ENCODE measurements around the gene PRSS35. TPM values are rescaled to one million over a fixed set of nuclear protein-coding genes. Genes with fewer than 3 reads are reported as not detected.

The PRSS35 gene
- polyA plus RNA-seq, 1 of the 3 experiments (the other 2 are of a cell fraction), result 0.36 TPM

- ChIA-PET POLR2A (no interaction called here), CTCF (interaction anchor here (0.8 to 1.0 kb wide), 2 partner anchors 25 to 55 kb away, joined by 3 read pairs; no protein-coding TSS in a partner anchor)
- H3K9me2 ChIP-seq, result no peaks in the 10 kb centered on the region
- H3K36me3 ChIP-seq (replicated peaks in 1 of 2; ENCODE audit: control insufficient read depth in 1 of 2, insufficient read depth in 2 of 2, low read length in 1 of 2), result no peaks in the 10 kb centered on the region
- no peak overlapping the region for H3K27ac ChIP-seq (ENCODE audit: low read depth in 2 of 2, low read length in 1 of 2)
- H3F3A ChIP-seq (replicated peaks; ENCODE audit: insufficient read depth), result no peaks in the 10 kb centered on the region
- TF ChIP-seq FOXJ3 (CRISPR knock-in tag; IDR thresholded peaks at IDR 0.05) (no peak), GATA2 (CRISPR knock-in tag; IDR thresholded peaks at IDR 0.05) (peak; percentile 80), TAF1 (IDR thresholded peaks at IDR 0.05; ENCODE audit: borderline replicate concordance, low read depth, low read length) (no peak), MXI1 (IDR thresholded peaks at IDR 0.05; ENCODE audit: low read depth, low read length) (no peak), EP300 (IDR thresholded peaks at IDR 0.05; ENCODE audit: borderline replicate concordance in 1 of 2, low read depth in 1 of 2, low read length in 1 of 2) (peak in 1 of 2 experiments; percentile 65; a peak in 2 of 4 replicates), NFIC (IDR thresholded peaks at IDR 0.05; ENCODE audit: borderline replicate concordance) (no peak), JUND (IDR thresholded peaks at IDR 0.05) (no peak)
- no peak overlapping the region for H2AFZ ChIP-seq (ENCODE audit: low read depth)
- no peaks in the 10 kb centered on the region; a peak in 1 of 4 replicates for H3K4me1 ChIP-seq (ENCODE audit: control insufficient read depth in 1 of 2, insufficient read depth in 2 of 2, low read depth in 1 of 2, low read length in 1 of 2)
- H3K9ac ChIP-seq, result no peak overlapping the region
- no peak overlapping the region for H3K4me3 ChIP-seq (ENCODE audit: low read depth in 2 of 2, low read length in 1 of 2)
- H3K4me2 ChIP-seq, result no peak overlapping the region
- H3K9me3 ChIP-seq, result no peaks in the 10 kb centered on the region
- no peaks in the 10 kb centered on the region for H3K79me2 ChIP-seq (ENCODE audit: insufficient read depth)
- 9% methylated on average over 4 of the region's 4 CpGs for WGBS (ENCODE audit: low lambda C conversion rate)
- H3K27me3 ChIP-seq (ENCODE audit: insufficient read depth), result no peaks in the 10 kb centered on the region; the same call in 1 of the 2 replicates
- no peaks in the 10 kb centered on the region for H4K20me1 ChIP-seq (ENCODE audit: insufficient read depth)
- DNase-seq, result peak; percentile 21
These were observed 27.3 kb downstream of the PRSS35 start for GRCh38 chr6:83539678-83540077.

- no peak for DNase-seq
- Histone ChIP-seq H3K4me1 (ENCODE audit: control insufficient read depth in 1 of 2, insufficient read depth in 2 of 2, low read depth in 1 of 2, low read length in 1 of 2) (no peaks in the 10 kb centered on the region), H3K9me2 (no peaks in the 10 kb centered on the region), H3K9me3 (no peaks in the 10 kb centered on the region), H3K79me2 (ENCODE audit: insufficient read depth) (no peaks in the 10 kb centered on the region), H3K4me2 (no peak overlapping the region), H3F3A (replicated peaks; ENCODE audit: insufficient read depth) (no peaks in the 10 kb centered on the region), H3K9ac (no peak overlapping the region), H3K4me3 (ENCODE audit: low read depth in 2 of 2, low read length in 1 of 2) (no peak overlapping the region), H3K27ac (ENCODE audit: low read depth in 2 of 2, low read length in 1 of 2) (no peak overlapping the region), H3K27me3 (ENCODE audit: insufficient read depth) (no peaks in the 10 kb centered on the region), H4K20me1 (ENCODE audit: insufficient read depth) (no peaks in the 10 kb centered on the region), H3K36me3 (replicated peaks in 1 of 2; ENCODE audit: control insufficient read depth in 1 of 2, insufficient read depth in 2 of 2, low read length in 1 of 2) (no peaks in the 10 kb centered on the region), H2AFZ (ENCODE audit: low read depth) (no peak overlapping the region)
- ChIA-PET CTCF (no interaction called here), POLR2A (no interaction called here)
- WGBS (ENCODE audit: low lambda C conversion rate), result 68% methylated on average over 4 of the region's 5 CpGs
- TF ChIP-seq EP300 (IDR thresholded peaks at IDR 0.05; ENCODE audit: borderline replicate concordance in 1 of 2, low read depth in 1 of 2, low read length in 1 of 2) (no peak), NRF1 (IDR thresholded peaks at IDR 0.05; ENCODE audit: low read depth, low read length) (no peak), FOXJ3 (CRISPR knock-in tag; IDR thresholded peaks at IDR 0.05) (no peak), USF2 (IDR thresholded peaks at IDR 0.05; ENCODE audit: borderline replicate concordance, low read depth, low read length) (no peak), GABPA (IDR thresholded peaks at IDR 0.05; ENCODE audit: low read depth) (no peak), PBX3 (IDR thresholded peaks at IDR 0.05) (no peak), RXRA (IDR thresholded peaks at IDR 0.05; ENCODE audit: borderline replicate concordance, low read depth) (no peak), TEAD4 (IDR thresholded peaks at IDR 0.05; ENCODE audit: borderline replicate concordance, insufficient read depth) (no peak), IRF3 (IDR thresholded peaks at IDR 0.05; ENCODE audit: low read depth, low read length) (no peak), TCF12 (IDR thresholded peaks at IDR 0.05) (no peak), USF1 (IDR thresholded peaks at IDR 0.05; ENCODE audit: borderline replicate concordance, low read depth) (no peak), MAX (IDR thresholded peaks at IDR 0.05; ENCODE audit: low read depth) (no peak), YY1 (IDR thresholded peaks at IDR 0.05; ENCODE audit: low read depth) (no peak), FOSL2 (IDR thresholded peaks at IDR 0.05; ENCODE audit: borderline replicate concordance, low read depth) (no peak), FOXM1 (IDR thresholded peaks at IDR 0.05; ENCODE audit: low read depth) (no peak), TAF1 (IDR thresholded peaks at IDR 0.05; ENCODE audit: borderline replicate concordance, low read depth, low read length) (no peak), CTCF (IDR thresholded peaks at IDR 0.05) (no peak), CHD2 (IDR thresholded peaks at IDR 0.05; ENCODE audit: low read length, partially characterized antibody) (no peak), ELF1 (IDR thresholded peaks at IDR 0.05) (no peak)
These were observed 34.3 kb downstream of the PRSS35 start for GRCh38 chr6:83546636-83547035.

All from SK-N-SH (cell line).